ENCODE results near the gene SIT1. TPM values are rescaled to one million over a fixed set of nuclear protein-coding genes. Genes with fewer than 3 reads are reported as not detected.

SIT1 gene
- total and polyA plus RNA-seq, 4 donors, result 0.87 to 3.8 (median 1.4) TPM

GRCh38 chr9:35687972-35688557 is 37.3 kb upstream of the SIT1 start:
- ATAC-seq (ENCODE audit: insufficient read depth, low FRiP score) (no peak), DNase-seq (no peak)
- Histone ChIP-seq H3K4me3 (peak overlapping the region; percentile 47), H3K36me3 (ENCODE audit: control insufficient read depth in 4 of 4, insufficient read depth in 4 of 4, low read length in 4 of 4) (peaks cover 4 to 20% (median 11%) of the 10 kb centered on the region in 4 donors), H3K9me3 (ENCODE audit: control insufficient read depth in 4 of 4, insufficient read depth in 3 of 4, low read length in 3 of 4) (no peaks in the 10 kb centered on the region), H3K27ac (ENCODE audit: low read depth in 1 of 2, low read length in 1 of 2) (peak overlapping the region; percentile 58 to 91), H3K27me3 (ENCODE audit: control insufficient read depth in 3 of 3, insufficient read depth in 3 of 3, low read length in 2 of 3) (no peaks in the 10 kb centered on the region), H3K9ac (ENCODE audit: insufficient read depth in 1 of 2, low read length in 2 of 2) (peak overlapping the region in 1 of 2 donors; percentile 57), H3K4me1 (ENCODE audit: control insufficient read depth in 5 of 5, insufficient read depth in 5 of 5, low read length in 5 of 5) (peaks cover 6 to 30% (median 11%) of the 10 kb centered on the region in 5 donors)
- WGBS, 2 donors, result 81 to 90% methylated on average over 2 of the region's 2 CpGs
- TF ChIP-seq CTCF (IDR thresholded peaks at IDR 0.05; ENCODE audit: control extremely low read depth, extremely low read depth), result no peak

- Histone ChIP-seq H3K9ac (ENCODE audit: insufficient read depth in 1 of 2, low read length in 2 of 2) (no peak overlapping the region), H3K4me3 (peak overlapping the region; percentile 23), H3K4me1 (ENCODE audit: control insufficient read depth in 5 of 5, insufficient read depth in 5 of 5, low read length in 5 of 5) (peaks cover 6 to 30% (median 11%) of the 10 kb centered on the region in 5 donors), H3K36me3 (ENCODE audit: control insufficient read depth in 4 of 4, insufficient read depth in 4 of 4, low read length in 4 of 4) (peaks cover 8 to 22% (median 11%) of the 10 kb centered on the region in 4 donors), H3K27ac (ENCODE audit: low read depth in 1 of 2, low read length in 1 of 2) (peak overlapping the region; percentile 16 to 91), H3K27me3 (ENCODE audit: control insufficient read depth in 3 of 3, insufficient read depth in 3 of 3, low read length in 2 of 3) (no peaks in the 10 kb centered on the region), H3K9me3 (ENCODE audit: control insufficient read depth in 4 of 4, insufficient read depth in 3 of 4, low read length in 3 of 4) (no peaks in the 10 kb centered on the region)
- TF ChIP-seq CTCF (IDR thresholded peaks at IDR 0.05; ENCODE audit: control extremely low read depth, extremely low read depth), result no peak
- no peak for ATAC-seq (ENCODE audit: insufficient read depth, low FRiP score)
- no peak for DNase-seq
- 79 to 94% methylated on average over 2 of the region's 2 CpGs for WGBS, 2 donors
Observed at GRCh38 chr9:35687306-35687705, 36.6 kb upstream of the SIT1 start.

DNA sequence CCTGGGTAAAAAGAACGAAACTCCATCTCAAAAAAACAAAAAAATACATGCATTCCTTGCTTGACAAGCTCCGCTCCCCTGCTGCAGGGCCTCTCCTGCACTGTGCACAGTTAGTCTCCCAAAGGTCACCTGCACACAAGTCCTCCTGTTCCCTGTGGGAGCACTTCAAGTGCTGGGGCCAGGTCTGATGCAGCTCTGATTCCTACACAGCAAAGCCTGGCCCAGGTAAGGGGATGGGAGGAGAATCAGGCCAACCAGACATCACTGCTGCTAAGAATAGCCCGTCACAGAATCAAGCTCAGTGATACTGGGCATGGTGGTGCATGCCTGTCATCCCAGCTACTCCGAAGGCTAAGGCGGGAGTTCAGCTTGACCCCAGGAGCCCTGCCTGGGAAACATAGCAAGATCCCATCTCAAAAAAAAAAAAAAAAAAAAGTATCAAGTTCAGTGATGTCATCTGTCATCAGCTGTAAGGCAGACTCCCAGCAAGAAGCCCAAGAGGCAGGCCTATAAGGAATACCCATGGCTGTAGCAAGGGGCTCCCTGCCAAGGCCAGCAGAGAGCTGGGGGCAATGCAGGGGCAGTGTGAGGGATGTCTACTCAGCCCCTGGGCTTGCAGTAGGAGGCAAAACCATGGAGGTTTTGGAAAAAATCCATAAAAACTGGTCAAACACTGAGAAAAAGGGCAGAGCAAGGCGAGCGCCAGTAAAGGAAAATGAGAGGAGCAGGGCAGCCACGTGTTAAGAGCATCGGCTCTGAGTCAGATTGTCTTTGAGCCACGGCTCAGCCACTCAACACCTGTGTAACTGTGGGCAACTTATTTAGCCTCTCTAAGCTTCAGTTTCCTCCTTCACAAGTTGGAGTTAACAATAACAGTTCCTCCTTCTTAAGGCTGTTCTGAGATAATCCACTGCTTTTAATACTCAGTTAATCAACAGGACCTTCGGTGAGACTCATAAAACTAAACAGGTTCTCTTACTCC is 35.8 kb upstream of the SIT1 start:
- ATAC-seq (ENCODE audit: insufficient read depth, low FRiP score) (no peak), DNase-seq (peak in 1 of 3 donors; percentile 59)
- Histone ChIP-seq H3K9ac (ENCODE audit: insufficient read depth in 1 of 2, low read length in 2 of 2) (peak overlapping the region in 1 of 2 donors; percentile 3), H3K36me3 (ENCODE audit: control insufficient read depth in 4 of 4, insufficient read depth in 4 of 4, low read length in 4 of 4) (peaks cover 8 to 24% (median 12%) of the 10 kb centered on the region in 4 donors), H3K9me3 (ENCODE audit: control insufficient read depth in 4 of 4, insufficient read depth in 3 of 4, low read length in 3 of 4) (no peaks in the 10 kb centered on the region), H3K4me3 (no peak overlapping the region), H3K4me1 (ENCODE audit: control insufficient read depth in 5 of 5, insufficient read depth in 5 of 5, low read length in 5 of 5) (peaks cover 6 to 30% (median 11%) of the 10 kb centered on the region in 5 donors), H3K27me3 (ENCODE audit: control insufficient read depth in 3 of 3, insufficient read depth in 3 of 3, low read length in 2 of 3) (no peaks in the 10 kb centered on the region), H3K27ac (ENCODE audit: low read depth in 1 of 2, low read length in 1 of 2) (peak overlapping the region in 1 of 2 donors; percentile 79)
- 77 to 83% methylated on average over 11 of the region's 11 CpGs for WGBS, 2 donors
- no peak for TF ChIP-seq CTCF (IDR thresholded peaks at IDR 0.05; ENCODE audit: control extremely low read depth, extremely low read depth)

All from lung (tissue), 12 donors.